ENCODE measurements around the gene MTA1. TPM values are rescaled to one million over a fixed set of nuclear protein-coding genes. Genes with fewer than 3 reads are reported as not detected.

MTA1 gene
- polyA plus RNA-seq, 1 donor: 117 TPM

DNA sequence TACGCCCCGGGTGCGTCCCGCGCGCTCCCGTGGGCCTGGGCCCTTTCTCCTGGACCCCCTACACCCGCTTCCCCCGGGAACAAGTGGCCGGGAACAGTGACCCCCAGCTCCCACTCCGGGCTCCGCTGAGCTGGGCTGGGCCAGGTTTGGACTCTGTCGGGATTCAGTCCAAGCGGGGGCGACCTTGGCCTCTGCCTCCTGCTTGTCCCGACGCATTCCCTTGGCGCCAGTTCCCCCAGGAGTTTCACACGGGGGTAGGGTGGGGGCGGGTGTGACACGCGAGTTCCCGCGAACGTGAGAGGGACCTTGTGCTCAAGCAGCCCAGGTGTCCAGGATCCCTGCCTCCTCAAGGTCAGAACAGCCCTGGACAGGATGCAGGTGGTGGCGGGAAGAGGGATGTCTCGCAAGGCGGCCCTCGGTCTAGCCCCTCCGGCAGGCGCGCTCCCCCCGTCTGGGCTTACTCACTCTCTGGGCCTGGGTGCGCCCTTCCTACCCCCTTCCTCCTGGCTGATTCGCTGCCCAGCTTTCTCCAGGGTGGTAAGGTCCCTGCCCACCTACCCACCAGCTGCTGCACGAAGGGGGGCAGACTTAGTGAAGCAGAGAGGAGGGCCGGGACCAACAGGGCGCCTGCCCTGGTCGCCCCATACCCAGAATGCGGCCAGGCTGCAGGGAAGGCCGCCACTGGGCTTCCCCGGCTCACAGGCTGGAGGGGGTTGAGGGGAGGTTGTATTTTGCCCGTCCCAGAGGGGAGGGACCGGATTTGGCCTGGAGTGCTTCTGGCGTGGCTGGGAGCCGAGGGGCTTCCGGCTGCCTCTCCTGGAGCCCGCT is 55.9 kb downstream of the MTA1 start:
- peak; percentile 32 for DNase-seq

DNA sequence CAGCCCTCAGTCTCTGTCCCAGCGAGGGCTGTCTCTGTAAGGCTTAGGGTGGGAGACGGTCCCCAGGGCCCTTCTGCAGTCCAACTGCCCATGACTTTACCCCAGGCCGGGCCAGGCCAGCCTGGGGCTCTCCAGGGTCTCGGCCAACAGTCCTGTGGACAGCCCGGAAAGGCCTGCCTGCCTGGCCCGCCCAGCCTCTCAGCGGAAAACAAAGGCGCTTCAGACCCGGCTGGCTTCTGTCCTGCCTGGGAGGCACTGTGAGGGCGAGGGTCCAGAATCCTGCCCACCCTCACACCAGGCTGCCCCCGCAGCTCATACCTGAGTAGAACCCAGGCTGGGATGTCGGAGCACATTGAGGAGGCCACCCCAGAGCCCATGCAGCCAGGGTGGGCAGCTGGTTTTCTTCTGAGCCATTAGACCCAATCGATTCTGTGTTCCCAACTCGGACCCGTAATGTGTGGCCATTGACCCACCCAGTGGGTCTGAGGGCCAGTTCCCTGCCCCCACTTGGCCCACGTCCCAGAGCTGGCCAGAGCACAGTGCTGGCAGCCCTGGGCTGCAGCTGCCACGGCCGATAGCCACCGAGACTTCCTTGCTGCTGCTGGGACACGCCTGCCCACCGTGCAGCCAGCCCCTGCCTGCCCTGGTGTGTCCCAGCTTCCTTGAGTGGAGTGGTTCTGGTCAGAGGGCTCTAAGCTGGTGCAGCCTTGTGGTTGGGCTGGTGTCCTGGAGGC is 56.6 kb downstream of the MTA1 start:
- DNase-seq: peak; percentile 19

DNA sequence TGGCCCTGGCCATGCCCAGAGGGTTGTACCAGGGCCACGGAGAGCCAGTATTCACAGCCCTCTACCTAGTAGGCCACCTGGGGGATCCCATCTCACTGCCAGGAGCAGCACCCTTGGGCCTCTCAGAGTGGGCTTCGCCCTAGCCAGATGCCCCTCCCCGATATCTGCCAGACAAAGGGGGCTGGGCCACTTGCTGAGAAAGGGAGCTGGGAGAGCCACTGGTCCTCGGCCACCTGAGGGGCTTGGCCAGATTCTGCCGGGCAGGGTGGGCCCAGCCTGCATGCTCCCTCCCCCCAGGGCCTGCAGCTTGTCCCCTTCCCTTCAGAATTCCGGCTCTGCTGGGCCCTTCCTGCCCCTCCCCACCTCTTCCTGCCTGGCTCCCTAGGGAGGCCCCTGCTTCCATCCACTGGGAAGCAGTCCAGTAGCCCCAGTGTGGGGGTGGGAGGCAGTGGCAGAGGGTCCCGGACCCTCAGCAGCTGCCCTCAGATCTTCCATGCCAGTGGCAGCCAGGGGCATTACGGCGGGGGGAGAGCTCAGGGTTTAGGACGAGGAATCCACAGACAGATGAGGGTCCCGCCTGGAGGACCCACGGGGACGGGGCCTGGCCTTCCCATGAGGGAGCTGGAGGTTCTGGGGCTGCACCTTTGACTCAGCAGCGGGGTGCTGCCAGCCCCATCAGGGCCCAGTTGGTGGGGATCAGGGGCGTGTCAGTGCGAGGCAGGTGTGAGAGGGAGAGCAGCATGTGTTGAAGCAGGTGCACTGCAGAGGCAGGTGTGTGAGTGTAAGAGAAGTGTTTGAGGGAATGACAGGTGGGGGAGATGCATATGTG is 57.4 kb downstream of the MTA1 start:
- DNase-seq: no peak

DNA sequence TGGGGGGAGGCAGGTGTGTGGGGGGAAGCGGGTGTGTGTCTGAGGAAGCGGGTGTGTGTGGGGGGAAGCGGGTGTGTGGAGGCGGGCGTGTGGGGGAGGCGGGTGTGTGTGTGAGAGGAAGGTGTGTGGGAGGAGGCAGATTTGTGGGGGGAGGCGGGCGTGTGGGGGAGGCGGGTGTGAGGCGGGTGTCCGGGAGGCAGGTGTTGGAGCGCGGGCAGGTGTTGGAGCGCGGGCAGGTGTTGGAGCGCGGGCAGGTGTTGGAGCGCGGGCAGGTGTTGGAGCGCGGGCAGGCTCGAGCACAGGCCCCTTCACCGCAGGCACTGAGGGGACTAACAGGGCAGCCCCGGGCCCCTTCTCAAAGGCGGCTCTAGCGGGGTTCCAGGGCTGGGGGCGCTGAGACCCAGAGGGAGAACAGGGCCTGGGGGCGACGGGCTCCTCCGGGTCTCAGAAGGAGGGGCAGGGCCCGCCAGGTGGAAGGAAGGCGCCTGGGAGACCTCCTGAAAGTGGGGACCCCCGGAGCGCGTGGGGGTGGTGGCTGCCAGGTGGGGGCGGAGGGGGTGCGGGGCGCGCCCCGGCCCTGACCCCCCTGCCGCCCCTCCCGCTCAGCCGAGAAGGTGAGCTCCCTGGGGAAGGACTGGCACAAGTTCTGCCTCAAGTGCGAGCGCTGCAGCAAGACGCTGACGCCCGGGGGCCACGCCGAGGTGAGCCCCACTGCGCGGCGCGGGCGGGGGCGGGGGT is 58.2 kb downstream of the MTA1 start:
- peak; percentile 29 for DNase-seq

DNA sequence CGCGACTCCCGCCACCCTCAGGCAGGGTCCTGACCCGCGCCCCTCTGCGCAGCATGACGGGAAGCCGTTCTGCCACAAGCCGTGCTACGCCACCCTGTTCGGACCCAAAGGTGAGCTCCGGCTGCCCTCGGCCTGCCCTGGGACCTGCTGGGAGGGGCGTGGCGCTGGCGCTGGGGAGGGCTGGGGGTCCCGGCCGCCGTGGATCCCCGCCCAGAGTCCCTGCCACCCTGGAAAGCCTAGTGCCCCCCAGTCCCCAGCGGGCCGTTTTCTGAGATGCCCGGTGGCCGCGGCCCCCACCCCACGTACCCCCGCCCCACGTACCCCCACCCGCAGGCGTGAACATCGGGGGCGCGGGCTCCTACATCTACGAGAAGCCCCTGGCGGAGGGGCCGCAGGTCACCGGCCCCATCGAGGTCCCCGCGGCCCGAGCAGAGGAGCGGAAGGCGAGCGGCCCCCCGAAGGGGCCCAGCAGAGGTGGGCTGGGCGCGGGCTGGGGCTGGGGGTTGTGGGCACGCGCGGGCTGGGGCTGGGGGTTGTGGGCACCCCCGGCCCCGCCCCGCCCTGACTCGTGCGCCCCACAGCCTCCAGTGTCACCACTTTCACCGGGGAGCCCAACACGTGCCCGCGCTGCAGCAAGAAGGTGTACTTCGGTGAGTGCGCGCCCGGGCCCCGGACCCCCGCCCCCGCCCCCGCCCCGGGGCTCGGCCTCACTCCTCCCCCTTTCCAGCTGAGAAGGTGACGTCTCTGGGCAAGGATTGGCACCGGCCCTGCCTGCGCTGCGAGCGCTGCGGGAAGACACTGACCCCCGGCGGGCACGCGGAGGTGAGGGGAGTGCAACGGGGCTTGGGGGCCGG is 59.0 kb downstream of the MTA1 start:
- no peak for DNase-seq

DNA sequence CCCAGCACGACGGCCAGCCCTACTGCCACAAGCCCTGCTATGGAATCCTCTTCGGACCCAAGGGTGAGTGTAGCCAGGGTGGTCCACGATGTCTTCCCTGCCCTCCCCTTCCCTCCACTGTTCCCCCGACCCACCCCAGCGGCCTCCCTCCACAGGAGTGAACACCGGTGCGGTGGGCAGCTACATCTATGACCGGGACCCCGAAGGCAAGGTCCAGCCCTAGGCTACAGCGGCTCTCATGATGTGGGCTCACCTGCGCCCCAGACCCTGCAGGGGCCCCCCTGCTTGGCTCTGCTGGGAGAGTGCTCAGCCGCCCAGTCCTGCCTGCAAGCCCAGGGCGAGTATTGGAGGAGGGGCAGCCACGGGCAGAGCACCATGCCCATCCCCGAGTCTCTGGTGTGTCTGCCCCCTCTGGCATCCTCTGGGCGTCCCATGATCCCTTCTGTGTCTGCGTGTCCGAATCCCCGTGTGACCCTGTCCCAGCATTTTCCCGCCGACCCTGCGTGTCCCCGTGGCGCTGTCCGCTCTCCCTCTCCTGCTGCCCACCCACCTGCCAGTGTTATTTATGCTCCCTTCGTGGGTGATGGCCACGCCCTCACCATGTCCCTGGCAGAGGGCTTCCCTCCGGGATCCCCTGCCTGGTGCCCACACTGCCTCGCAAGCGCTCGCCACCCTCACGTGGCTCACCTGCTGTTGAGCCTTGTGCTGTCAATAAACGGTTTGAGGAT is 60.0 kb downstream of the MTA1 start:
- DNase-seq: no peak

DNA sequence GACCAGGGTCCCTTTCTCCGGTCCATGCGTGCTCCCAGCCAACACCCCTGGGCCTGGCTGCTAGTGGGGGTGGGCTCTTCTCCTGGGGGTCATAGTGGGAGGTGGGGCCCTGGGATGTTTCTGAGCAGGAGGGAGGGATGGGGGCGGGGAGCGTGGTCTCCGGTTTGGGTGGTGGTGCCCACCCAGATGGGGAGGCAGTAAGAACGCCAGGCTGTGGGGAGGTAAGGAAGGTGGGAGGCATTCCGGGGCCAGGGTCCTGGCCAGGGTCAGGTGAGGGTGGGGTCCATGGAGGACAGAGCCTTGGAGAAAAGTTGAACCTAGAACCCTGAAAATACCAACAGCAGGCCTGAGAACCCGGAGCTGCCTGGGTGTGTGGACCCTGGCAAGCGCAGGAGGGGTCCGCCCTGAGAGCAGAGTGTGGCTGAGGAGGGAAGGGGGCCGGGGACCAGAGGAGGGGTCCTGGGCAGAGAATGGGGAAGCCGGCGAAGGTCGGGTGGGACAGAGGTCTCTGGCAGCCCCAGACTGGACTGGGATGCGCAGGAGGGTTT is 60.6 kb downstream of the MTA1 start:
- DNase-seq: no peak

DNA sequence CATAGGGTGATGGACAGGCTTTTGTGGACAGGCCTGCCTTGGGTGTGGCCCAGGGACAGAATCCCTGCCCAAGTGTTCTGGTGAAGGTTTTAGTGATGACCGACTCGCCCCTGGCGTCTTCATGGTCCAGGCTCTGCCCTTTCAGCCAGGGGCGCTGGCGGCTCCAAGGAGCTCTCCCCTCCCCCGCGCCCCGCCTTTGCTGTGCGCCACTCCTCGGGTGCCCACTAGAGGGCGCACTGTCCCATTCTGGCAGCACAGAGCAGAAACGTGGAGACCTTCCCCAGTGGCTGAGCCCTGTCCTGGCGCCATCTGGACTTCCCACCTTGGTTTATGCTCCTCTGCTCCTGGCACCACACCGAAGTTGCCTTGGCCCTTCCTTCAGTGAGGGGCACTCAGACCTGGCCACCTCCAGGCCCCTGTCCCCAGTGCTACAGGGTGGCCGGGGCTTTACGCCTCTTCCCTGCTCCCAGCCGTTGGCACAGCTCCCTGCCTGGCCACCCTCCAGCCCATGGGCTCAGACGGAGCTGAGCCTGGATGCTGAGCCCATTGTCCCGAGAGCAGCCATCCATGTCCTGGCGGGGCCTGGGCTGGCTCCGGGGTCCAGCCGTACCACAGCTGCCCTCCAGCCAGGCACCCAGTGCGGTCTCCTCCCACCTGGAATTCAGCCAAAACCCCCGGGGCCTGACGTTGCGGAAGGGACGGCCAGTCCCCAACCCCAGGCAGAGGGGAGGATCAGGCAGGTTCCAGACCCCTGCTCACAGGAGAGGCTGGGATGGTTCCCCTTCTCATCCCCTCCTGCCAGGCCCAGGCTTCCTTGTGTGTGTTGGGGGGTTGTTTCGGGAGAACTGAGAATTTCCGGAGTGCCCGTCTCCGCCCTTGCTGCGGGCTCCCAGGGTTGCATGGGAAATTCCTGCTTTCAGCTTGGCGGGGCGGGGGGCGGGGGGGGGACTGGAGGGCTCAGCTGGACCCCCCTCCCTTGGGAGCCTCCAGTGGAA is 61.5 kb downstream of the MTA1 start:
- peak; percentile 92 for DNase-seq

DNA sequence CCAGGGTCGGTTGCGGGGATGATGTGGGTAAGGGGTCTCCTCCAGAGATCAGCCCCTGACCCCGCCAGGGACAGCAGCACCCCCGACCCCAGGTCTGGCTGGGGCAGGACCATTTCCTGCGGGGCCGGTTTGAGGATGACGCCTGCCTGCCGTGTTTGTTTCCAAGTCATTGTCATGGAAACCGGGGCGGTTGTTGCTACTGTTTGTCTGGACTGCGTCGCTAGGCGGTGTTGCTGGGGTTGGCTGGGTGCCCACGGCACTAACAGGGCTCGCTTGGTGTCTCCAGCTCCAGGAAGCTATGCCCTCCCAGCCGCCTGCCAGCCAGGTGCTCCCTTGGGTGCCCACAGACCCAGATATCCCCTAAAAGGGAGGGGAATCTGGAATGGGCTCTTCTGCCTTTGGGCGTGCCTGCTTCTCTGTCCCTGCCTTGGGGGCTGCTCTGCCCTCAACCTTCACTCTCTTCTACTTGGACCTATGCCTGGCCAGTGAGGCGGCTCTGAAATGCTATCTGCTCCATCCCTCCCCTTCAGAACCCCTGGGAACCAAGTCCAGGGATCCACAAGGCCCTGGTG is 62.3 kb downstream of the MTA1 start:
- DNase-seq: peak; percentile 97

DNA sequence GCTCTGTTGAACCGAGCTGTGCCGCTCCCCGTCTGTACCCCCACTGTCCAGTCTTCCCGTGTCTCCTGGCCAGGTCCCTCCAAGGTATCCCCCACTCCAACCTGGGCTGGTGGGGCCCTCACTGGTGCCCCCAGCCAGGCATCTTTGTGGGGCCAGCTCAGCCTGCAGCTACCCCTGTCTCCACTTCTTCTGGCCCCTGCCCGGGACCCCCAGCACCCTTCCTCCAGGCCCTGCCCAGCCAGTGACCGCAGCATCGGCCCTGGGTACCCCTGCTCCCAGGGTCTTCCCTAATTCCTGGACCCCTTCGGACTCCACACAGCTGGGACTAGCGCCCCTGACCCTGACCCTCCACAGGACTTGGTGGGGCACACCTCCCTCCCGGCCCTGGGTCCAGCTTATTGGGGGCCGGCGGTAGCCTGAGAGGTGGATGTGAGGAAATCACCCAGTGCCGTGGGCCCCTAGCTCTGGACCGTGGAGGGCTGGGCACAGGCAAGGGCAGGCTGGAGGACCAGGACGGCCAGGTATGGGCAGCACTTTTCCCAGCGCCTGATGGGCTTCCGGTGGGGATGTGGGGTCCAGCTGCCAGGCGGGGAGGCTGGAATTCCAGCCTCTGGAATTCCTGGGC is 63.0 kb downstream of the MTA1 start:
- no peak for DNase-seq

DNA sequence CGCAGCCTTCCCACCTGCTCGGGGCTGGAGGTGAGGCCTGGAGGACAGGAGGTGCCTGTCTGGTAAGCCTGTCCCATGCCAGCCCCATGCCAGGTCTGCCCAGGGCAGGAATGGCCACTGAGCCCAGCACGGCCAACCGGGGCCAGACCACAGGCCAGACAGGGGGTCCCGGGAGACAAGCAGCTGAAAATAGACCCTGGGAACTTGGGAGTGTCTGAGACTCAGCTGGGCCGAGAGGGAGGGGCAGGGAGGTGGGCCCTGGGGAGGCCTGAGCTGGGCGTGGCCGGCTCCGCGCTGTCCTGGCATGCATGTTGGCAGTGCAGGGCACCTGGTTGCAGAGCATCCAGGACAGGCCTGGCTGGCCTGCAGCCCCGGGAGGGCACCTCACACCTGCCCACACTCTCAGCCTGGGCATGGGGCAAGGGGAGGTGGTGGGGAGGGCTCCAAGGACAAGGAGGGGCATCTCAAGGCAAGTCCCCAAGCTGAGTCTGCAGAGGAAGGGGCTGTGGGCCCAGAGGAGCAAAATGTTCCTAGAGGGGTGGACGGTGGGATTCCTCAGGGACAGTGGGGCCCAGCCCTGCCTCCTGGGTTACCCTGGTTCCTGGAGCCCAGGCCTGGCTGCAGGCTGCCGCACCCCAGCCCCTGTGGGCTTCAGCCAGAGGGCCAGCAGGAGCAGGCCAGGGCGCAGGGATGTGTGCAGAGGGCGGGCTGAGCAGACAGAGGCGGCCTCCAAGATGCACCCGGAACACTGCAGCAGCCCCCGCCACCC is 63.9 kb downstream of the MTA1 start:
- no peak for DNase-seq

DNA sequence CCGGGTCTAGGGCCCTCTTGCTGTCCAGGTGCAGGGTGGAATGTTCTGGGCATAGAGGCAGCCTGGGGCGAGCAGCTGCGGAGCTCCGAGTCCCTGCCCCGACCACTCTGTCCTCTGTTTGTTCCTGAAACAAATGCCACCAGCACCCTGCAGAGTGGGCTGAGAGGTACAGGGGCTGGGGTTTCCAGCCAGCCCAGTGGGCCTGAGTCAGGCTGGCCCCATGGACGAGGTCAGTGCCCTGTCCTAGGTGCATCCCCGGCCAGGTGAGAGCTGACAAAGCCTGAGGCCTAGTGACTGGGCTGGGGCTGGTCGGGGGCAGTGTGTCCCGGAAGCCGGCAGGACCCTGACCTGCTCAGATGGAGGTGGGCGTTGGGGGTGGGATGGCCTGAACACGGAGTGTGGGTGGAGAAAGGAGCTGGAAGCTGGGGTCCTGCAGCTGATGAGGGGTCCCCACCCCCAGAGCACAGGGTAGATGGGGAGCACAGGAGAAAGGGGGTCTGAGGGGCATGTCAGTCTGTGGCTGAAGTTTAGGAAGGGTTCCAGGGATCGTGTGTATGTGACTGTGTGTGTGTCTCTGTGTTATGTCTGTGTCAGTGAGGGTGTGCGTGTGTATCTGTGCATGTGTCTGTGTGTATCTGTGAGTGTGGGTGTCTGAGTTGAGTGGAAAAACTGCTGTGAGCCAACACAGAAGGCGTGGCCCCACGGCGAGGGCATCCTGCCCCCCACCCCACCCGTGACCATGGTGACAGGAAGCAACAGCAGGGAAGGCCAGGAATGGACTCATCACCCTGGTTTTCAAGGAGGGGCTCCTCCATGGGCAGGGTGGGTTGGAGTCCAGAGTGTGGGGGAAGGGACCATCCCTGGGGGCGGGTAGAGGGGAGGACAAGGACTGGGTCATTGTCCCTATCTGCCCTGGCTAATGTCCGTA is 64.7 kb downstream of the MTA1 start:
- no peak for DNase-seq

DNA sequence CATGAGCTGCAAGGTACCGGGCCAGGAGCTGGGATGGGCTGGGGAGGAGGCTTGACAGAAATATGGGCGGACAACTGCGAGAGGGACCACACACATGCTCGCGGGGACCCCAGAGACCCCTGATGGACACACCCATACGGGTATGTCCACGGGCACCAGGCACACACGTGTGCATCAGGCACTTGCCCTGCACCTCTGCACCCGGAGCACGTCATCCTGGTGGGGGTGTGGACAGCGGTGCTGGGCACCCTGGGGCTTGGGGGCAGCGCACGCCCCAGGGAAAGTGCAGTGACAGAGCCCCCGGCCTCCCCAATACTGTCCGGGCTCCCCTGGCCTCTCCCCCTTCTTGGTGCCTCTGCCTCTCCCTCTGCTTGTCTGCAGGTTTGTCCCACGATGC is 65.4 kb downstream of the MTA1 start:
- no peak for DNase-seq

DNA sequence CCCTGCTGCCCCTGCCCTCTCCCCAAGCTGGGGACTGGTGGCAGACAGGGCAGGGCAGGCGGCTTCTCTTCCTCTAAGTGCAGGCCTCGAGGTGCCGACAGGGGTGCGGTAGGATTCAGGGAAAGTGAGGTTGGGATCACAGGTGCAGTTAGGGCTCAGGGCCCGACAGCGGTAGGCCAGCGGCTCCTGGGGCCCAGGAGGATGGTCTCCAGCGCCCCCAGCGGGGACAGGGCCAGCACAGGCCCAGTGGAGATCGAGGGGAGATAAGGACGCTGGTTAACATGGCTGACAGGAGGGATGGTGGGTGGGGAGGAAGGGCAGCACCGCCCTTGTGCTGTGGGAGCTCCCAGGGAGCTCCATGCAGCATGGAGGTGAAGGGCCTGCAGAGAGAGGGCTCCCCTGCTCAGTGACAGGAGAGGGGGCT is 66.1 kb downstream of the MTA1 start:
- peak; percentile 55 for DNase-seq

DNA sequence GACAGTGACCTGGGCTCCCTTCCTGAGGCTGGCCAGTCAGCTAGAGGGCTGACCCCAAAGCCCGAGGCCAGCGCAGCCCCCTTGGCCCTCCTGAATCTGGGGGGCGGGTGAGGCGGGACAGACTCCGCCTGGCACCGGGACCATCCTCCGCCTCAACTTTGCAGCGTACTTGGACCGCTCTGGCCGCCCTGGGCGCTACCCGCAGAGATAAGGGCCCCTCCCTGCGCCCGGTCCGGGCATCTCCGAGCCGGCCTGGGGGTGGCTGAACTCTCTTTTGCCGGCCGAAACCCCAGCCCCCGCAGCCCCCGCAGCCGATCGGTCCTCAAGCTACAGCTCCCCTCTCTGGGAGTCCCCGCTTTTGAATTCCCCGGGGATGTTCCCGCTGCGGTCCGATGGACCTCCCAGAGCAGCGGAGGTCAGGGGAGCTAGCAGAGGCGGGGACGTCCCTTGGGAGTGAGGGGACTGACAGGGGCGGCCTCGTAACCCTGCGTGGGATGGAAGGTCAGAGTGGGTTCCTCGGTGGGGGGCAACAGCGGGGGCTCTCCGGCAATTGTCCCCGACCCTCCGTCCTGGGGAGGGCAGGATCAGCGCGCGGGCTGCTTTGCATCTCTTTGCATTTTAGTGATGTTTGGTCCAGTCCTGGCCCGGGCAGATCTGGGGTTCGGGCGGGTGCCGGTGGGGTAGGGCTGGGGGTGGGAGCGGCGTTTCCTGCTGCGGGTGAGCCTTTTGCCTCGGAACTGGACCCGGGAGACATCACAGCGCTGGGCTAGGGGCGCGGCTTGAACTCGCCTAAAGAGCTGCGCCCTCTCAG is 66.7 kb downstream of the MTA1 start, which contains the start of gene CRIP1:
CRIP1 (plus strand) TSS at position 724 of the 811 bp plus-strand sequence. CDS start 374 bp downstream, outside the sequence.
- DNase-seq: no peak
